NCI-H1436 treated with DMSO at 0.1 percent for 48 hours (cell line): Measurements from ENCODE around the gene JAK3.
"Not testable (repeated sequence)": the region's sequence is repeated elsewhere in the genome, so short reads cannot be mapped to it uniquely, and the experiment has no call there.

Experiments used
- DNase-seq: peaks from one replicate; lab custom pipeline; 2025; lab: John Stamatoyannopoulos, UW

JAK3 gene

DNA sequence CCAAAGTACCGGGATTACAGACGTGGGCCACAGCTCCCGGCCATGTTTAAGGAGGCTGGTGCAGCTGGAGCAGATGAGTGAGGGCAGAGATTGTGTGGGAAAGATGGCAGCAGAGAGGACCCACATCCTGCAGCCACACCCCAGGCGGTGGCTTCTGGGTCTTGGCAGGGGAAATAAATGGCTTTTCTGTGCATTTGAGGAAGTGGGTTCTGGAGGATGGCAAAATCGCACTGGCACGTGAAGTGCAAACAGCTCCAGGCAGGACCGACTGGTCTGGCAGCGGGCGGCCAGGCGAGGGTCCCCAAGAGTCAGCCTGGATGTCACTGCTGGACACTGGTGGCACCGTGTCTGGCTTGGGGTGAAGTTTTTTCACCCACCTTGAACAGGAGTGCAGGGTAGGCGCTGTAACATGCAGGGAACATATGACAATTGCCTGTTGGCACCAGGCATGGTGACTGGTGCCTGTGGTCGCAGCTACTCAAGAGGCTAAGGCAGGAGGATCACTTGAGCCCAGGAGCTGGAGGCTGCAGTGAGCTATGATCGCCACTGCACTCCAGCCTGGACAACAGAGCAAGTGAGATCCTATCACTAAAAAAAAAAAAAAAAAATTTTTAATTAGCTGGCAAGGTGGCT lies 44.4 kb downstream of the JAK3 start:
- no peak for DNase-seq

DNA sequence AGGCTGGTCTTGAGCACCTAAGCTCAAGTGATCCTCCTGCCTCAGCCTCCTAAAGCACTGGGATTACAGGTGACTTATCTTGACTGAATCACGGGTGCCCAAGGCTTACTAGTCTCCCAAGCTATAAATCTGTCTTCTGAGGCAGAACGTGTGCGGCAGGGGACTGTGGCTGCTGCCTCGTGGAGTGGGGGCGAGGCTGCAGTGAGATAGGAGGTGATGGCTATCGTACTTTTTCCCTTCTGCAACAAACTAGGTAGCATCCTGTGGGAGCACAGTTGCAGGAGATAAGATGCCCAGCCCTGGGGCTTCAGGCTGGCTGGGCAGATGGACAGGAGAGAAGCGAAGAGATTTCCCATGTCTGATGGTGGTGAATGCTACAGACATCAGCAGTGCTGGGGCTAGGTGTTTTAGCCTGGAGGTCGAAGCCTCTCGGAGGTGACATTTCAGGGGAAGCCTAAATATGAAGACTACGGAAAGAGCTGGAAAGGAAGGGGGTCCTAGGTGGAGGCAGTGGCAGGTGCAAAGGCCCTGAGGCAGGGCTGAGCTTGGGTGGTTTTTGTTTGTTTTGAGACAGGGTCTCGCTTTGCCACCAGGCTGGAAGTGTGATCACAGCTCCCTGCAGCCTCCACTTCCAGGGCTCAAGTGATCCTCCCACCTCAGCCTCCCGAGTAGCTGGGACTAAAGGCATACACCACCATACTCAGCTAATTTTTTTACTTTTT lies 45.5 kb downstream of the JAK3 start:
- DNase-seq, result no peak

DNA sequence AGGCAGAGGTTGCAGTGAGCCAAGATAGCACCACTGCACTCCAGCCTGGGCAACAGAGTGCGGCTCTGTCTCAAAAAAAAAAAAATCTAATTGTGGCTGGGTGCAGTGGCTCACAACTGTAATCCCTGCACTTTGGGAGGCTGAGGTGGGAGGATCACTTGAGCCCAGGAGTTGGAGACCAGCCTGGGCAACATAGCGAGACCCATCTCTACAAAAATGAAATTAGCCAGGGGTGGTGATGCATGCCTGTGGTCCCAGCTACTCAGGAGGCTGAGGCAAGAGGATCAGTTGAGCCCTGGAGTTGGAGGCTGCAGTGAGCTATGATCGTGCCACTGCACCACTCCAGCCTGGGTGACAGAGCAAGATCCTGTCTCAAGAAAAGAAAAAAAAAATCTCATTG lies 49.2 kb downstream of the JAK3 start:
- not testable (repeated sequence) for DNase-seq

DNA sequence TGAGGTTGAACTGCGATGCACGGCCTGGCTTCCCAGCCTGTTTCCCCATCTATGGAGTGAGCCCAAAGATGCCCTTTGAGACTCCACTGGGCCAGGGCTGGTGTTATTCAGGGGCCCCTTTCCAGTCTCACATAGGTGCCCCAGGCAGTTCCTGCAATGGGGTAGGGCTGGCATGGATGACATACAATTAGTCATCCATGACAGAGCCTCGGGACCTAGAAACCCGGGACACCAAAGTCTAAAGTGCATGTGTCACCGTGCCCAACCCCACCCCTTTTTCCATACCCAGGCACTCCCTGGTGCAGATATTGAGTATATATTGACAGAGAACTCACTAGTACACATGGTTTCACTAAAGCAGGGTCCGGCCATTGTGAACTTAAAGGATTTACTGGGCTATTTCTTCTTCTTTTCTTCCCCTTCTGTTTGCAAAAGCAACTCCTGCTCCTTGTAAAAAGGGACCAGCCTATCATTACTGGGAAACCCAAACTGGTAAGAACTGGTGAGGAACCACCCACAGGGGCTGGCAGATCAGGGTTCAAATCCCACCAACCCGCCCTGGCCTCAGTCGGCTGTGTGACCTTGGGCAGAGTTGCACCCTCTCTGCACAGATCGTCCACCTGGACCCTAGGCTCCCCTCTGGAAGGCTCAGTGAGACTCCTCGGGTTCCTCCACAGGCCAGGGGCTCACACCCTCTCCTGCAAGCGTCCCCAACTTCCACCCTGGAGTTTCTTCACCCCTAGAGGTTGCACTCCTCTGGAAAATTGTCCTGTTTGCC lies 50.2 kb downstream of the JAK3 start:
- DNase-seq, result no peak

DNA sequence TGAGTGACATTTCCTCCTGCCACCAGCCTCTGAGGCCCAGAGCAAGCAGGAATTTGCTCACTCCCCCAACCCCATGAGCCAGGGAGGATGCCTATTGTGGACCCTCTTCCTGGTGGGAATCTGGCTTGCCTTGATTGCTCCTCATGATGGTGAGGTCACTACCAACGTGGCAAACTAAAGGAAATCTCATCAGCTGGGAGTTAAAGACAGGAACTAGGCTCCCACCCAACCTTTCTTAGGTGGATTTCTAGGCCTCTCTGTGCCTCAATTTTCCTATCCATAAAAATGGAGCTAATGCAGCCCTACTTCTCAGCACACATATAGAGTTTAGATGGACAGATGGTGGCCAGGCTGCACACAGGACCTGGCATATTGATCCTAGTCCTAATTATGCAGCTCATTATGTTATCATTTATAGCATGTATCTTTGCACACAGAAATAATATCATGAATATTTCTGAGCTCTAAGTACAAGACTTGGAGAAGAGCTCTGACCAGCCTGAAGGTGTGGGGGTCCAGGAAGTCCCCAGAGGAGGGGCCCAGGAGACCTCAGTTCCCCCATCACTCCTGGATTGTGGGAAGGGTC lies 50.9 kb downstream of the JAK3 start:
- DNase-seq, result no peak

DNA sequence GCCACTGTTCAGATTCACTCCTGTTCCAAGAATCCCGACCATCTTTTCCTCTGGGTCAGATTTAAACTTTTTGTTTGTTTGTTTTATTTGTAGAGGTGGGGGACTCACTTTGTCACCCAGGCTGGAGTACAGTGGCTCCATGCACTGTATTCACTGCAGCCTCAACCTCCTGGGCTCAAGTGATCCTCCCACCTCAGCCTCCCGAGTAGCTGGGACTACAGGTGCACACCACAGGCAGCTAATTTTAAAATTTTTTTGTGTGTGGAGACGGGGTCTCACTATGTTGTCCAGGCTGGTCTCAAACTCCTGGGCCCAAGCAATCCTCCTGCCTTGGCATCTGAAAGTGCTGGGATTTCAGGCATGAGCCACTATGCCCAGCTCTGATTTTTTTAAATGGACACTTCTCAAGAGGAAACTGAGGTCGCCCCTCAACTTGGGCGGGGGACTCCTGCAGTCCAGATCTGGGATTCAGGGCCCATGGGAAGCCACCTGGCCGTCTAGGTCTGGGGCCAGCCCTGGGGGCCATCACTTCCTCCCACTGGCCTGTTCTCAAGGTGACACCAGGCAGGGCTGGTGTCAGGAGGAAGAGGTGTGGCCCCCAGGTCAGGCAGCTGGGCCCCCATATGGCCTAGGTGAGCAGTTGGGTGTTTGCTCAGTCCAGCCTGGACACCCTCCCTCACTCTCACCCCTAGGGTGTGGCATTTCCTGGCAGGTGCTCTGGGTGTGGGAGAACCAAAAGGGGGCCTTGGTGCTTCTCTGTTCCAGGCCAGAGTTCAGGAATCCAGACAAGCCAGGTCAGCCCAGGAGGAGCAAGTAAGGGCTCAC lies 51.6 kb downstream of the JAK3 start:
- DNase-seq, result no peak

DNA sequence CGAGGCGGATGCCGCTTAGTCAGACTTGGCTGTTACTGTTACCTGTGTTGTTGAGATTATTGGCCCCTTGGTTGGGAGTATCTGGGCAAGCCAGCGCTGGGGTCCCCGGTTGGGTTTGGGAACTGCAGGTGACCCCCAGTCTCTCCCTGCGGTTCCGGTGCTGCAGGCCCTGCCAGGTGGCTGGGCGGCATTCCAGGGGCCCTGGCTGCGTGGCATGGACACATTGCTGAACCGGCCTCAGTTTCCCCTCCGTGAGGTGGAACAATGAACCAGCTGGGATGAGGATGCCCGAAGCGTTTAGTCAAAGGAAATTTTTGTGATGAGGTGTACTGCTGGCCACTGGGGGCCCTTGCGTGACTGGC lies 52.3 kb downstream of the JAK3 start:
- no peak for DNase-seq

DNA sequence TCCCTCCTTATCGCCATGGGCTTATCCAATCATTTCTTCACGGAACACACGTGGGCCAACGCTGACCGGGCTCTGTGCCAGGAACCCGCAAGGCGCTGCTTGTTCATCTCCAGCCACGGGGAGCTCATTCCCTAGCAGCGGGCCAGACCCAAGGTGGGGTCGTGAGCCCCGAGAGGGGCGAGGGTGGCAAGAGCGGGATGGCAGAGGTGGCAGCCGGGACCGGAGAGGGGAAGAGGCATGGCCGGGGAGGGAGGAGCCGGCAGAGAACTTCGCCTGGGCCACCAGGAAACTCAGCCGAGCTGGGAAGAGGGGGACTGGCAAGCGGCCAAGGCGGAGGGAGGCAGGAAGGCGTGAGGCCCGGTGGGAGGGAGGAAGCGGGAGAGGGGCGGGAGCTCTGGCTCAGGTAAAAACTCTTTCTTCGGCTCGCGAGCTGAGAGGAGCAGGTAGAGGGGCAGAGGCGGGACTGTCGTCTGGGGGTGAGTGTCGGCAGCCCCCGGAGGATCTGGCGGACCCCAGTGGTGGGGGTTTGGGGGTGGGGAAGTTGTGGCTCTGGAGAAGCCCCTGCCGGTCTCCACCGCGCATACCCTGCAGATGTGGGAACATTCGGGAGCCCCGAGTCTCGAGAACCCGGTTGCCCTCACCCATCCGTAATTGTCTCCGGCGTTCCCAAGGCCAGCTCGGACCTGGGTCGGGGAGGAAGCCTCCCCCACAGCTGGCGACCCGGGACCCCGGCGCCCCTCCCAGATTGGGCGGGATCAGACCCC lies 52.9 kb downstream of the JAK3 start, which contains the start of gene B3GNT3:
B3GNT3 (plus strand) TSS at position 408 of the 764 bp plus-strand sequence. CDS start 12,670 bp downstream, outside the sequence.
- DNase-seq, result no peak

DNA sequence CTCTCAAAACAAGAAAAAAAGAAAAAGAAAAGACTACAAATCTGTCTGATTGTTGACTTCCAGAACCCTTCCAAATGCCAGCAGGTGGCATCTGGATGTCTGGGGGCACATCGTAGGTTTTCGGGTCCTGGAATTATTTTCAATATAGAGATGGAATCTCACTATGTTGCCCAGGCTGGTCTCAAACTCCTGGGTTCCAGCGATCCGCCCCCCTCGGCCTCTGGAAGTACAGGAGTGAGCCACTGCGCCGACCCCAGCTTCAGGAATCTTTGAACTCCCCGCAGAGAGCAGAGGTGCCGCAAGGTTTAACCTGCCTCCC lies 53.4 kb downstream of the JAK3 start:
- DNase-seq, result no peak

DNA sequence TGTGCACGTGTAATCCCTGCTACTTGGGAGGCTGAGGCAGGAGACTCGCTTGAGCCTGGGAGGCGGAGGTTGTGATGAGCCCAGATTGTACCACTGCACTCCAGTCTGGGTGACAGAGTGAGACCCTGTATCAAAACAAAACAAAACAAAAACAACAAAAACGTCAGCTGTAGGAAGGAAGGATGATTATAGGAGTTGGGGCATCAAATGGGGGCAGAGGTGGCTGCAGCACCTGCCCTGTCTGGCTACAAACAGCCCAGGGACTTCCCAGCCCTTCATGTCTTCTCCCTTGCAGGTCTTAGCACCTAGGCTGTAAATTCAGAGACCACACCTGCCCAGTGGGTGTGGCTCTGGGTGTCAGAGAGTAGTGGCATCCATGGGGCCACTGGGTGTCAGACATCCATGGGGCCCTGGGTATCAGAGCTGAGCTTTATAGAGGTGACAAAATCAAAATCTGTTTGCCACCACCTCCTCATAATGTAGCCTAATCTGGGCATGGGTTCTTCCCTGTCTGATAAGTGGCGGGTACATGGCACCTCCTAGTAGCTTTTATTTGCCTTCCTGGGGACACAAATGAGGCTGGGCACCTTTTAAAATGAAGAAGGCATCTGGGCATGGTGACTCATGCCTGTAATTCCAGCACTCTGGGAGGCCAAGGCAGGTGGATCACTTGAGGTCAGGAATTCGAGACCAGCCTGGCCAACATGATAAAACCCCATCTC lies 57.6 kb downstream of the JAK3 start:
- no peak for DNase-seq

DNA sequence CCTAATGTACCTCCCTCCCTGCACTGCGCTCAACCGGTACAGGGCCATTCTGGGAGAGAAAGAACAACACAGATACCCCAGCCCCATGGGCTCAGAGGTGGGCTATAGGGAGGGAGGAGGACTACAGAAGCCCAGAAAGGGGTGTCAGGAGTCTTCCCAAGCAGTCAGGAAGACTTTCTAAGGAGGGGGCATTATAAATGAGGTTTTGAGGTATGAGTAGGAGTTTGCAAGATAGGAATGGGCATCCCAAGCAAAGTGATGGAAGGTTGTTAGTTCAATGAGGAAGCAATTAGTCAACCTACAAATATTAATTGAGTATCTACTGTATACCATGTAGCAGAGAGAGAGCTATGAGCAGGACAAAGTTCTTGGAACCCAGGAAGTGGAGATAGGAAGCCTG lies 59.1 kb downstream of the JAK3 start:
- no peak for DNase-seq

DNA sequence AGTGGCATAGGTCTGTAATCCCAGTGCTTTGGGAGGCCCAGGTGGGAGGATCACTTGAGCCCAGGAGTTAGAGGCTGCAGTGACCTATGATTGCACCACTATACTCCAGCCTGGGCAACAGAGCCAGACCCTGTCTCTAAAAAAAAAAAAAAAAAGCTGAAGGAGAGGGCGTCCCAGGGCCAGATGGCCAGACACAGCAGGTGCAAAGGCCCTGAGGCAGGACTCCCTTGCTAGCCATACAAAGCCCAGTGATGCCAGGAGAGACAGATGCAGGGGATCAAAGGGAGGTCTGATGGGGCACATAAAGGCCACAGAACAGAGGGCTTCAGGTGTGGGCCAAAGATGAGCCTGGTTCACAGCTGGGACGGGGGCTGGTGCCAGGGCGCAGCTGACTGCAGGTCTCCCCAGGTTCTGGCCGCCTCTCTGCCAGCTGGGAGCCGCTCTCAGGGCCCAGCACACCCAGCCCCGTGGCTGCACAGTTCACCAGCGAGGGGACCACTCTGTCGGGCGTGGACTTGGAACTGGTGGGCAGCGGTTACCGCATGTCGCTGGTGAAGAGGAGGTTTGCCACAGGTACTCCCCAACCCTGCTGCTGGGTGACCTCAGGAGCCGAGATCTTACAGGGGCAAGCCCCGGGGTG lies 60.4 kb downstream of the JAK3 start:
- no peak for DNase-seq

DNA sequence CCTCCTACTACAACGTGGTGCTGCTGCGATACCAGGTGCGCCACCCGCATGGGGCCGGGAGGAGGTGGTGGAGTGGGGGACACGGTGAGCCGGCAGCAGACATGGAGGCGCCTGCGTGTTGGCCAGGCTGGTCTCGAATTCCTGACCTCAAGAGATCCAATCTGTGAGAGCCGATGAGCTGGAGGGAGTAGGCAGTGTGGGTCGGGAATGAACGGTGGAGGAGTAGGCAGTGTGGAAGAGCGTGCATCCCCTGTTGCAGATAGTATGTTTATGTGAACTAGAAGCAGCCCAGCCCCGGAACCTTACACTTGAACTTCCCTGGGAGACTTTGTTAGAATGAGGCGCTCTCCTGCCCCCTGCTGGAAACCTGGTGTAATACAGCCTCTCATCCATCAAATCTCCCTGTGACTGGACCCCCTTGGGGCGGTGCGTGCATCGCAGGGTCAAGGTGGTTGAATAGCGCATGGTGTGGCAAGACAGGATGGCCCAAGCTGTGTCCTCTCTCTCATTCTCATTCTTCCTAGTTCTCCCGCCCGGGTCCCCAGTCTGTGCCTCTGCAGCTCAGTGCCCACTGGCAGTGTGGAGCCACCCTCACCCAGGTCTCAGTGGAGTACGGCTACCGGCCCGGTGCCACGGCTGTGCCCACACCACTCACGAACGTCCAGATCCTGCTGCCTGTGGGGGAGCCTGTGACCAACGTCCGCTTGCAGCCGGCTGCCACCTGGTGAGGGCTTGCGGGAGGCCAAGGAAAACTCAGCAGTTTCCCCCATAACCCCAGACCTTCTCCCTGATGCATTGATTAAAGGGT lies 63.4 kb downstream of the JAK3 start:
- no peak for DNase-seq

DNA sequence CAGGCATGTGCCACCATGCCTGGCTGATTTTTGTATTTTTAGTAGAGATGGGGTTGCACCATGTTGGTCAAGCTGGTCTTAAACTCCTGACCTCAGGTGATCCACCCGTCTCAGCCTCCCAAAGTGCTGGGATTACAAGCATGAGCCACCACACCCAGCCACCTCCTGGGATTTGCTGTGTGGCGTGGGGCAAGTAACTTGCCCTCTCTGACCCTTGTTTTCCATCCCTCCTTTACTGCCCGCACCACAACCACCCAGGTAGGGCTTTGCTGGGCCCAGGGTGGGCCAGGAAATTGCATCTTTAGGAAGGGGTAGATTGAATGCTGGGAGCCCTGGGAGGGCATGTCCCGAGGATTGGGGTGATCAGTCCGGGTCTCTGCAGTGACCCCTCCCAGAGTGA lies 64.1 kb downstream of the JAK3 start:
- DNase-seq, result not testable (repeated sequence)

DNA sequence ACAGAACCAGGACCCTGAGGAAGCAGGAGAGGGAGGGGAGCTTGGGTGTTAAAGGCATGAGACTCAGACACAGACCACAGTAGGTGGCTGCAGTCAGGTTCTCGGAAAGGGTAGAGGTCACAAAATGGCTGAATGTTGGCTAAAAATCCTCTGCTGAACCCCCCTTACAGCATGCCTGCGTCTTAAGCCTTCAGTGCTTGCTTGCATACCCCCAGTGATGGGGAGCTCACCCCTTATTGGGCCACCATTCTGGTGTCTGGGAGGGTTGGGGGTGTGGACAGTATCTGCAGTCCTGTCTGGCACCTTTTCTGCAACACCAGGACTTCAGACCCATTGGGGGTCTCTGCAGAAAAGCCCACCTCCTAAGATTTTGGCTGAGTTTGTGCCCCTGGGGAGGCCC lies 67.0 kb downstream of the JAK3 start:
- DNase-seq, result no peak

DNA sequence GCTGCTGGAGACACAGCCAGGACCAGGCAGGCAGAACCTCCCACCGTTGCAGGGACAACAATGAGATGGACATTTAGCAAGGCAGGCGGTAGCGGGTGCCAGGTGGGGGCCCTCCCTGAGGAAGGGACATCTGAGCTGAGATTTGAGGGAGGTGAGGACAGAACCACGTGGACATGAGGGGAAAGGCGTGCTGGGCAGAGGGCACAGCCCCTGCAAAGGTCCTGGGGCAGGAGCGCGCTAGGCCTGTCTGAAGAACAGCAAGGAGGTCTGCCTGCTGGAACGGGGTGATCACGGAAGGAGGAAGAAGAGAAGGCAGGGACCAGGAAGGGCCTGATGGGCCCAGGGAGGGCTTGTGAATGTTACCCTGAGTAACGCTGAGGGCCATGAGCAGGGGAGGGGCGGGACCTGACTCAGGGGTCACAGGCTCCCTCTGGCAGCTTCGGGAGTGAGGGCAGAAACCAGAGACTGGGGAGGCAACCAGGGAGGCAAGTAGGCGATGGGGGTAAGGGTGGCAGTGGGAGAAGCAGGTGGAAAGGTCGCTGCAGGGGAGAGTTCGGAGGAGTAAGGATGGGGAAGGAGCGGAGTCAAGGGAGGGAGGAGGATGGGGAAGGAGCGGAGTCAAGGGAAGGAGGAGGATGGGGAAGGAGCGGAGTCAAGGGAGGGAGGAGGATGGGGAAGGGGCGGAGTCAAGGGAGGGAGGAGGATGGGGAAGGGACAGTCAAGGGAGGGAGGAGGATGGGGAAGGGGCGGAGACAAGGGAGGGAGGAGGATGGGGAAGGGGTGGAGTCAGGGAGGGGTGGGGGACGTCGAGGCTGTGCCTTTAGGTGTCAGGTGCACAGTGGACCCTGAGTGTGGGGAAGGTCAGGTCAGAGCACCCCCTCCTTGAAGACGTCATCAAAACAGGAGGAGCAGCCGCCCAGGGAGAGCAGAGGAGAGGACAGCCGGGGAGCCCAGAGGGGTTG lies 68.5 kb downstream of the JAK3 start:
- DNase-seq, result no peak

DNA sequence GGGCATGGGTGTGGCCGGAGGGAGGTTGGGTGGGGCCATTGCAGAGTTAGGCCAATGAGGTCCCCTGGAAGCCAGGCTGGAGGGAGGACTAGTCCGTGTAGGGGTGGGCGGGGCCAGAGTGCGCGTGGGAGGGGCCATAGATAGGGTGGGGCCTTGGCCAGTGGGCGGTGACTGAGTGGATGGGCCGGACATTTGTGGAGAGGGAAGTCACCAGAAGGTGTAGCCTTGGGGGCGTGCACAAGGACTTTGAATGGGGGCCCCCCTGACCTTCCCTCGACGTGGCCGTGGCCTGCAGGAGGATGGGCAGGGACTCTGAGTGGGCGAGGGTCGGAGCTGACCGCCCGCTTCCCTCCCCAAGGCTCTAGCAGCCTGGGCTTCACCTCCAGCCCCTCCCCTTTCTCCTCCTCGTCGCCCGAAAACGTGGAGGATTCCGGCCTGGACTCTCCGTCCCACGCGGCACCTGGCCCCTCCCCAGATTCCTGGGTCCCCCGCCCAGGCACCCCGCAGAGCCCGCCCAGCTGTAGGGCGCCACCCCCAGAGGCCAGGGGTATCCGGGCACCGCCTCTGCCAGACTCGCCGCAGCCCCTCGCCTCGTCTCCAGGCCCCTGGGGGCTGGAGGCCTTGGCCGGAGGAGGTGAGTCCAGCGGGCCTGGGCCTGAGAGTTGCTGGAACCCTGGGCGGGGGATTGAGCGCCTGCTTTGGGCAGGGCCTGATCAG lies 69.4 kb downstream of the JAK3 start:
- DNase-seq, result no peak
